Muscle of back (tissue), 13 donors: Measurements from ENCODE around the gene ECPAS. TPM values are rescaled to one million over a fixed set of nuclear protein-coding genes. Genes with fewer than 3 reads are reported as not detected.
"Not testable (repeated sequence)": the region's sequence is repeated elsewhere in the genome, so short reads cannot be mapped to it uniquely, and the experiment has no call there.

Experiments
- DNase-seq, 3 donors: peaks; one replicate each; pipeline versions ENCODE4 v3.0.0 to v3.0.0-alpha.2; 2013
- long read RNA-seq, 9 donors: transcript quantifications; one replicate each; lab custom pipeline, GENCODE V29; 2026
- polyA plus RNA-seq, 10 donors: library from polyadenylated mRNA; unstranded; fragments of 120-200 nt; gene quantifications; one replicate each; pipeline ENCODE4 v1.2.1, GENCODE V29; 2013; ENCODE audit not compliant: insufficient read length in 10 of 10

Gene ECPAS
- polyA plus RNA-seq = 100 to 1,000 TPM in 9 of 10 donors, 10 to 100 TPM in 1; 88.5 to 187 (median 137) TPM
- long read RNA-seq, donor 1, partial matches to known transcripts = 59 of 59 reads
- long read RNA-seq, donor 1, other reads (novel, unspliced or antisense) = 0 of 59 reads
- long read RNA-seq, donor 2, partial matches to known transcripts = 35 of 35 reads
- long read RNA-seq, donor 2, other reads (novel, unspliced or antisense) = 0 of 35 reads
- long read RNA-seq, donor 3 = 0 reads
- long read RNA-seq, donor 4, partial matches to known transcripts = 25 of 25 reads
- long read RNA-seq, donor 4, other reads (novel, unspliced or antisense) = 0 of 25 reads
- long read RNA-seq, donor 5, partial matches to known transcripts = 17 of 17 reads
- long read RNA-seq, donor 5, other reads (novel, unspliced or antisense) = 0 of 17 reads
- long read RNA-seq, donor 6, partial matches to known transcripts = 41 of 41 reads
- long read RNA-seq, donor 6, other reads (novel, unspliced or antisense) = 0 of 41 reads
- long read RNA-seq, donor 7, partial matches to known transcripts = 20 of 20 reads
- long read RNA-seq, donor 7, other reads (novel, unspliced or antisense) = 0 of 20 reads
- long read RNA-seq, donor 8, full-length matches to known transcripts = 1 of 10 reads
- long read RNA-seq, donor 8, partial matches to known transcripts = 9 of 10 reads
- long read RNA-seq, donor 8, other reads (novel, unspliced or antisense) = 0 of 10 reads
- long read RNA-seq, donor 9 = 0 reads

GRCh38 chr9:111483858-111484571 lies at the start of gene ECPAS:
Gene ECPAS, minus strand, starts transcription at chr9:111484383. Its CDS starts 11,465 bp downstream, at chr9:111472918.
- peak; percentile 79 to 94 (median 84) for DNase-seq

DNA sequence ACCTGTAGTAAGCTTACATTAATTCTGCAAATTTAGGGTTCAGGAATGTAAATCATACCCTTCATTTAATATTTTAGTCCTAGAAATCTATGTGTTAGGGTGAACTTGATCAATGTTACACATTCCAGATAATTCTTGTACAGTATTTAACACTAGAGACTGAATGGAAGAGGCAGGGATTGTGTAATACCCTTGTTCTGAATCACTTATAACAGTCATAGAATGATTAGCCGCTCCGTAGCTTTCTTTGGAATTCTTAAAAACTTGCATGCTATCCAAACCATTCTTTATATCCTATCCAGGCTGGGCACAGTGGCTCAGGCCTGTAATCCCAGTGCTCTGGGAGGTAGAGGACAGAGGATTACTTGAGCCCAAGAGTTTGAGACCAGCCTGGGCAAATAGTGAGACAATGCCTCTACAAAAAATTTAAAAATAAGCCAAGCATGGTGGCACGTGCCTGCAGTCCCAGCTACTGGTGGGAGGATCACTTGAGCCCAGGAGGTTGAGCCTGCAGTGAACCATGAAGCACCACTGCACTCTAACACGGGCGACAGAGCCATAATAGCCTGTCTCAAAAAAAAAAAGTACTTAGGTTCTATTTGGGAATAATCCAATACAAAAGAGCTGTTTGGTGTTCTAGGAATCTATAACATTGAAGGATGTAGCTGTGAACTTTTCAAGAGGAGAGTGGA lies 49.1 kb upstream of the ECPAS start:
- DNase-seq = no peak

- DNase-seq = no peak
Measured at GRCh38 chr9:111531716-111532115, 47.5 kb upstream of the ECPAS start.

- DNase-seq = no peak
Measured at GRCh38 chr9:111529787-111530186, 45.6 kb upstream of the ECPAS start.

DNA sequence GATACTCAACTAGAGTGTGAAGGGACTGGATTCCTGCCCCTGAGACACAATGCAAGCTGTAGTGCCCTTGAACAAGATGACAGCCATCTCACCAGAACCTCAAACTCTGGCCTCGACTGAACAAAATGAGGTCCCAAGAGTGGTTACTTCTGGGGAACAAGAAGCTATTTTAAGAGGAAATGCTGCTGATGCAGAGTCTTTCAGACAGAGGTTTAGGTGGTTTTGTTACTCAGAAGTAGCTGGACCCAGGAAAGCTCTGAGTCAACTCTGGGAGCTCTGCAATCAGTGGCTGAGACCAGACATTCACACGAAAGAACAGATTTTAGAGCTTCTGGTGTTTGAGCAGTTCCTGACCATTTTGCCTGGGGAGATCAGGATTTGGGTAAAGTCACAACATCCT lies 43.2 kb upstream of the ECPAS start:
- DNase-seq = no peak

GRCh38 chr9:111525056-111525977 lies 41.1 kb upstream of the ECPAS start, which contains the start of gene ZNF483:
Gene ZNF483, plus strand, starts transcription at chr9:111525179. Its CDS starts 2,217 bp downstream, at chr9:111527396.
- DNase-seq = peak; percentile 57 to 93 (median 88)

DNA sequence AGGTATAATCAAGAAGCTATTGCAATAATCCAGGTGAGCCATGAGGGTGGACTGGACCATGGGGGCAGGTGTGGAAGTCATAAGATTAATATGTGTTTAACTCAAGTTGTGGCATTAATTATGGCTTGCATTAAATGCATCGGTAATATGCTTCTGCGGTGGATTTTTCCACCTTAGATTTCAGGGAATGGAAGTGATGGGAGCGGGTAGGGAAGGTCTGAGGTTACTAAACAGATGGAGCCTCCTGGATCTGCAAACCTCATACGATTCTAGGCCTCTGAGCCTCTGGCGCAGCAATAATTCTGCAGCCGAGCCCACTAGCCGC lies 40.5 kb upstream of the ECPAS start:
- no peak for DNase-seq

GRCh38 chr9:111516061-111516465 lies 31.9 kb upstream of the ECPAS start:
- no peak for DNase-seq

DNA sequence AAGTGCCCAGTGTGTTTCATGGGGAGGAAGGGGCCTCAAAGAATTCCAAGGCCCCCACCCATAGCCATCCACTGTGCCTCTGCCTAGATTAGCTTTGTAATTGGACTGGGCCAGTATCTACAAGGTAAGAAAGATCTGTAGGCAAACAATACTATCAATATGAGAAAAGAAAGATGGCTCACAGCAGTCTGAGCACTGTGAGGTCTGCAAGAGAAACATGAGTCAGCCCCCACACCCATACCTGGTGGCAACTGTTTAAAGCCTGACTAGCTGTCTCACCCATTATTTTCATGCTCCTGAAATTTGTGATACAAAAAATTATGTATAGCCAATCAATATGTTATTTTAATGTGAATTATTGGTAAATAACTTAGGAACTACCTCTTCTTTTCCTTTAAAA lies 30.8 kb upstream of the ECPAS start:
- no peak for DNase-seq

DNA sequence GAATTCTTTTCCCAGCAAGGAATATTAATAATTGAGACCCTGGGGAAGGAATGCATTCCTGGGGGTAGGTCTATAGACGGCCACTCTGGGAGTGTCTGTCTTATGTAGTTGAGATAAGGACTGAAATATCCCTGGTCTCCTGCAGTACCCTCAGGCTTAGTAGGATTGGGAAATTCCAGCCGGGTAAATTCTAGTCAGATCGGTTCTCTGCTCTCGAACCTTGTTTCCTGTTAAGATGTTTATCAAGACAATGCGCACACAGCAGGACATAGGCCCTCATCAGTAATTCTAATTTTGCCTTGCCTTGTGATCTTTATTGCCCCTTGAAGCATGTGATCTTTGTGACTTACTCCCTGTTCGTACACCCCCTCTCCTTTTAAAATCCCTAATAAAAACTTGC lies 27.4 kb upstream of the ECPAS start:
- not testable (repeated sequence) for DNase-seq

GRCh38 chr9:111502506-111502905 lies 18.3 kb upstream of the ECPAS start:
- DNase-seq = no peak

DNA sequence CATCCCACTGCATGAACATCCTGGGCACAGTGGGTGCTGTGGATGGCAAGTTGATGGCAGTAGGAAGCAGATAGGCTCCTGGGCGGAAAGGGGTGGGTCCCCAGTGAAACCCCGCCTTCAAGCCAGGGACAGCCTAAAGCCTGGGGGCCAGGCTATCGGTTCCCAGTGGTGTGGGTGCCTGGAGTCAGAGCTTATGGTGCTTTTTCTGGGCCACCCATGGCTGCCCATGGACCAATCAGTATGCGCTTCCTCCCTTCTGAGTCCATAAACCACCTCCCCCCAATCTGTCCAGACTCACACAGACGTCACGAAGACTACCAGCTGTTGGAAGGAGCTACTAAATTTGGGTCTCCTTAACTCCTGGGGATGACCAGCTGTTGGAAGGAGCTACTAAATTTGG lies 17.5 kb upstream of the ECPAS start:
- DNase-seq = peak in 1 of 3 donors; percentile 27

DNA sequence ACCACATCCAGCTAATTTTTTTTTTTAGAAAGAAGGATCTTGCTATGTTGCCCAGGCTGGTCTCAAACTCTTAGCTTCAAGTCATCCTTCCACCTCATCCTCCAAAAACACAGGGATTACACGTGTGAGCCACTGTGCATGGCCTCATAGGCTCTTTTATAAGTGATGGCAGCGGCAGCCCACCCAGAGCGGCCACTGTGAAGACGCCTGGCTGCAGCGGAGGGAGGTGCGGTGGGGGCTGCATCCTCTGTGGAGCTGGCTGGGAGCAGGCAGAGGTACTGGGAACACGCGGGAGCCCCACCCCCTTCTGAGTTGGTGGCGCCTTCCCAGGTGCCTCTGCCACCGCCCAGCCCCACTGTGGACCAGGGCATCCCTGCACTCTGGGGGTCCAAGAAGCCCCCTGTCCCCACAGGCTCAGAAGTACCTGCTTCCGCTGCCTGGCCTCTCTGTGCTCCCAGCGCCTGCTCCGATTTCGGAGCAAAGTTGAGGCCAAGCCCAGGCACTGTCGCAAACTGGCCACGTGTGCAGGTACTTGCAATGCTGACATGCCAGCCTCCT lies 16.9 kb upstream of the ECPAS start:
- no peak for DNase-seq

- not testable (repeated sequence) for DNase-seq
Measured at GRCh38 chr9:111497196-111497595, 13.0 kb upstream of the ECPAS start.

DNA sequence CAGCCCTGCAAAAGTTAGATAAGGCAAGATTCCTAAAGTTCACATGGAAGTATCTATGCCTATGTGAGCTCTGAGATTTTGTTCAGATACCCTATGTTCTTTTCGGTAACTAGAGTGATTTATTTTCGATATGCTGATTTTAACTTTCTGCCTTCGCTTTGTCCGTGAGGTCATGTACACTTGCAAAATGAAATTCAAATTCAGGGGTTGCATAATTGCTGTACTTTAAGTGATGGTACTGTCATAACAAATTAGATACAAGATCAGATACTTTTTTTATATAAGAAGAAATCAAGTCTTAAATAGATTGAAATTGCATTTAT lies 350 bp upstream of the ECPAS start:
- no peak for DNase-seq

DNA sequence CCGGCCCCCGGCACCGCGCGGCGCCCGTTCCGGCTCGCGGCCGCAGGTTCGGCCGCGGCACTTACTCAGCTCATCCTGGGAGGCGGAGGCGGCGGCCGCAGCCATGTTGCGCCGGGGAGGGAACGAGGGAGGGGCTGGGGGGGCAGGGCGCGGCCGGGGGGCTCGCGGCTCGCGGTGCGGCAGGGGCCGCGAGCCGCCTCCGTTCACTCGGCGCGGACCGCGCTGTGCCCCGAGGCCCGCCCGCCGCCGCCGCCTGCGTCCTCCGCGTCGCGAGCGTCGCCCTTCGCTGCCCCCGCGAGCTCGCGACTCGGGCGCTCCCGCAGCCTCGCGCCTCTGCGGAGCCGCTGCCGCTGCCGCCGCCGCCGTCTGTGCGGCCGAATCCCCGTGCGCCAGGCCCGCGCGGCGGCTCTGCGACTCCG lies 735 bp downstream of the ECPAS start:
- peak in 2 of 3 donors; percentile 40 to 67 for DNase-seq

GRCh38 chr9:111482694-111483438 lies 1.3 kb downstream of the ECPAS start:
- DNase-seq = peak; percentile 58 to 90 (median 78)

GRCh38 chr9:111481885-111482636 lies 2.1 kb downstream of the ECPAS start:
- DNase-seq = peak in 2 of 3 donors; percentile 10 to 12

- no peak for DNase-seq
Measured at GRCh38 chr9:111477677-111478076, 6.5 kb downstream of the ECPAS start.
